MM.1S (cell line): ENCODE measurements around the gene ZNF92.

Experiments
- DNase-seq: peaks from one replicate; pipeline ENCODE4 v3.0.0-alpha.2; 2015
- H2AFZ ChIP-seq: fragments of 300-600 bp; sonication (generic); 2 replicates; pipeline ENCODE4 v1.6.0; 2016; ENCODE audit warnings: antibody characterized with exemption, low read length
- H3F3A ChIP-seq: fragments of 300-600 bp; sonication (generic); 2 replicates; pipeline ENCODE4 v1.6.1; 2016; ENCODE audit warnings: mild to moderate bottlenecking, antibody characterized with exemption, low read length, moderate library complexity, mixed read lengths; ENCODE audit not compliant: insufficient read depth
- H3K27ac ChIP-seq: fragments of 300-600 bp; sonication (generic); 2 replicates; pipeline ENCODE4 v1.5.1; 2016; ENCODE audit warnings: mild to moderate bottlenecking, low read length
- H3K27me3 ChIP-seq: fragments of 300-600 bp; sonication (generic); replicated peaks from 2 replicates; pipeline ENCODE4 v1.6.0; 2016; ENCODE audit warnings: low read length; ENCODE audit not compliant: insufficient read depth
- H3K36me3 ChIP-seq: fragments of 300-600 bp; sonication (generic); replicated peaks from 2 replicates; pipeline ENCODE4 v1.6.1; 2016; ENCODE audit warnings: mild to moderate bottlenecking, low read length, mixed read lengths; ENCODE audit not compliant: insufficient read depth
- H3K4me1 ChIP-seq: fragments of 300-600 bp; sonication (generic); 2 replicates; pipeline ENCODE4 v1.6.1; 2016; ENCODE audit warnings: low read length, mixed read lengths
- H3K4me2 ChIP-seq: fragments of 300-600 bp; sonication (generic); 2 replicates; pipeline ENCODE4 v1.6.0; 2016; ENCODE audit warnings: low read depth, low read length
- H3K4me3 ChIP-seq: fragments of 300-600 bp; sonication (generic); 2 replicates; pipeline ENCODE4 v1.5.1; 2016; ENCODE audit warnings: low read length, mixed read lengths
- H3K79me2 ChIP-seq: fragments of 300-600 bp; sonication (generic); 2 replicates; pipeline ENCODE4 v1.6.1; 2016; ENCODE audit warnings: mixed run types, low read length, mixed read lengths
- H3K9ac ChIP-seq: fragments of 300-600 bp; sonication (generic); 2 replicates; pipeline ENCODE4 v1.6.1; 2016; ENCODE audit warnings: low read length, mixed read lengths
- H3K9me2 ChIP-seq: fragments of 300-600 bp; sonication (generic); replicated peaks from 2 replicates; pipeline ENCODE4 v1.6.1; 2016; ENCODE audit warnings: mild to moderate bottlenecking, low read length, mixed read lengths; ENCODE audit not compliant: insufficient read depth
- H3K9me3 ChIP-seq: fragments of 300-600 bp; sonication (generic); replicated peaks from 2 replicates; pipeline ENCODE4 v1.6.1; 2016; ENCODE audit warnings: mild to moderate bottlenecking, low read length, mixed read lengths; ENCODE audit not compliant: insufficient read depth
- H4K20me1 ChIP-seq: fragments of 300-600 bp; sonication (generic); 2 replicates; pipeline ENCODE4 v1.6.1; 2016; ENCODE audit warnings: mild to moderate bottlenecking, low read length, moderate library complexity, mixed read lengths; ENCODE audit not compliant: insufficient read depth
- CTCF ChIP-seq: fragments of 300-600 bp; sonication (generic); IDR thresholded peaks from 2 replicates; pipeline ENCODE4 v1.5.1; 2016; ENCODE audit warnings: antibody characterized with exemption, low read length, mixed read lengths
- EZH2 ChIP-seq: fragments of 300-600 bp; sonication (generic); optimal IDR thresholded peaks from 2 replicates; pipeline ENCODE3; 2017; ENCODE audit warnings: low read depth, mild to moderate bottlenecking, antibody characterized with exemption, low read length, mixed read lengths
- EZH2phosphoT487 ChIP-seq: fragments of 300-600 bp; sonication (generic); IDR thresholded peaks from 2 replicates; pipeline ENCODE4 v1.6.1; 2018; ENCODE audit warnings: antibody characterized with exemption, low read length

ZNF92 gene

GRCh38 chr7:65429642-65430343 is 56.1 kb downstream of the ZNF92 start:
- H3K79me2 ChIP-seq, result no peaks in the 10 kb centered on the region
- no peak for TF ChIP-seq EZH2phosphoT487
- no peaks in the 10 kb centered on the region for H3K36me3 ChIP-seq

GRCh38 chr7:65430344-65431186 is 56.9 kb downstream of the ZNF92 start:
- no peaks in the 10 kb centered on the region for H3K4me1 ChIP-seq
- no peak for DNase-seq
- no peak overlapping the region for H3K4me2 ChIP-seq
- H3K9me3 ChIP-seq, result no peaks in the 10 kb centered on the region
- H3K27me3 ChIP-seq, result no peaks in the 10 kb centered on the region
- H4K20me1 ChIP-seq, result no peaks in the 10 kb centered on the region
- no peaks in the 10 kb centered on the region for H3K36me3 ChIP-seq
- no peak overlapping the region for H3K9ac ChIP-seq
- no peak overlapping the region for H2AFZ ChIP-seq
- no peak for TF ChIP-seq EZH2phosphoT487
- TF ChIP-seq EZH2, result no peak
- no peak for TF ChIP-seq CTCF
- no peak overlapping the region for H3K27ac ChIP-seq
- H3K4me3 ChIP-seq, result no peak overlapping the region
- no peaks in the 10 kb centered on the region for H3F3A ChIP-seq
- no peaks in the 10 kb centered on the region for H3K9me2 ChIP-seq
- H3K79me2 ChIP-seq, result no peaks in the 10 kb centered on the region

More at GRCh38 chr7:65429642-65430343, 56.1 kb downstream of the ZNF92 start:
- DNase-seq, result no peak
- Histone ChIP-seq H3F3A (no peaks in the 10 kb centered on the region), H3K9me2 (no peaks in the 10 kb centered on the region), H3K9ac (no peak overlapping the region), H2AFZ (no peak overlapping the region), H3K4me1 (no peaks in the 10 kb centered on the region), H3K9me3 (no peaks in the 10 kb centered on the region), H3K27ac (no peak overlapping the region), H3K4me2 (no peak overlapping the region), H3K27me3 (no peaks in the 10 kb centered on the region), H4K20me1 (no peaks in the 10 kb centered on the region), H3K4me3 (no peak overlapping the region)

- Histone ChIP-seq H3F3A (no peaks in the 10 kb centered on the region), H2AFZ (no peak overlapping the region), H3K9me3 (no peaks in the 10 kb centered on the region), H3K36me3 (no peaks in the 10 kb centered on the region), H3K27me3 (no peaks in the 10 kb centered on the region), H3K79me2 (no peaks in the 10 kb centered on the region), H3K4me2 (no peak overlapping the region), H3K9ac (no peak overlapping the region), H4K20me1 (no peaks in the 10 kb centered on the region), H3K4me3 (no peak overlapping the region), H3K9me2 (no peaks in the 10 kb centered on the region), H3K4me1 (no peaks in the 10 kb centered on the region), H3K27ac (no peak overlapping the region)
- DNase-seq, result no peak
- TF ChIP-seq CTCF, result no peak
- no peak for TF ChIP-seq EZH2
- TF ChIP-seq EZH2phosphoT487, result no peak
Observed at GRCh38 chr7:65434307-65434706, 60.7 kb downstream of the ZNF92 start.

GRCh38 chr7:65436163-65436562 is 62.5 kb downstream of the ZNF92 start:
- Histone ChIP-seq H3K9me3 (no peaks in the 10 kb centered on the region), H3K9me2 (no peaks in the 10 kb centered on the region), H3K4me1 (no peaks in the 10 kb centered on the region), H3F3A (no peaks in the 10 kb centered on the region), H3K4me2 (no peak overlapping the region), H3K79me2 (no peaks in the 10 kb centered on the region), H3K27ac (no peak overlapping the region), H3K4me3 (no peak overlapping the region), H3K36me3 (no peaks in the 10 kb centered on the region), H3K27me3 (no peaks in the 10 kb centered on the region), H4K20me1 (no peaks in the 10 kb centered on the region), H3K9ac (no peak overlapping the region), H2AFZ (no peak overlapping the region)
- DNase-seq, result no peak
- no peak for TF ChIP-seq EZH2phosphoT487
- no peak for TF ChIP-seq CTCF
- no peak for TF ChIP-seq EZH2
